Astrocyte (in vitro differentiated cells and primary cell): ENCODE measurements around the gene KCNK10. TPM values are rescaled to one million over a fixed set of nuclear protein-coding genes. Genes with fewer than 3 reads are reported as not detected.

ENCODE experiments used
- DNase-seq: peaks from one replicate; pipeline ENCODE4 v3.0.0-alpha.2; 2010; ENCODE audit warnings: low read depth
- FAIRE-seq: peaks from 2 replicates; lab custom pipeline; 2011; peaks lifted over from hg19 to GRCh38; lab: Jason Lieb, UNC
- H2AFZ ChIP-seq: 2 replicates; pipeline ENCODE4 v1.6.0; 2012; ENCODE audit warnings: low read depth, low read length, inconsistent platforms
- H3K27ac ChIP-seq: 2 replicates; pipeline ENCODE4 v1.5.1; 2011; ENCODE audit warnings: low read depth, low read length, inconsistent platforms
- H3K27me3 ChIP-seq: 2 replicates; pipeline ENCODE4 v1.6.0; 2011; ENCODE audit warnings: low read length, inconsistent platforms; ENCODE audit not compliant: insufficient read depth
- H3K36me3 ChIP-seq: 2 replicates; pipeline ENCODE4 v1.5.1; 2011; ENCODE audit warnings: low read length, inconsistent platforms; ENCODE audit not compliant: insufficient read depth
- H3K4me1 ChIP-seq: 2 replicates; pipeline ENCODE4 v1.5.1; 2011; ENCODE audit warnings: low read length, inconsistent platforms; ENCODE audit not compliant: insufficient read depth
- H3K4me2 ChIP-seq: 2 replicates; pipeline ENCODE4 v1.6.0; 2012; ENCODE audit warnings: low read length, inconsistent platforms
- H3K4me3 ChIP-seq: 2 replicates; pipeline ENCODE4 v1.5.1; 2011; ENCODE audit warnings: low read depth, mild to moderate bottlenecking, low read length, inconsistent platforms; ENCODE audit not compliant: insufficient read depth
- H3K79me2 ChIP-seq: 2 replicates; pipeline ENCODE4 v1.6.0; 2012; ENCODE audit warnings: mild to moderate bottlenecking, low read length, inconsistent platforms; ENCODE audit not compliant: insufficient read depth
- H3K9ac ChIP-seq: 2 replicates; pipeline ENCODE4 v1.6.0; 2012; ENCODE audit warnings: mild to moderate bottlenecking, low read length, inconsistent platforms
- H3K9me3 ChIP-seq: 2 replicates; pipeline ENCODE4 v1.5.1; 2012; ENCODE audit warnings: low read depth, mild to moderate bottlenecking, low read length, inconsistent platforms; ENCODE audit not compliant: insufficient read depth
- H4K20me1 ChIP-seq: 2 replicates; pipeline ENCODE4 v1.6.0; 2012; ENCODE audit warnings: low read length, inconsistent platforms; ENCODE audit not compliant: insufficient read depth
- H3K27ac Mint-ChIP-seq: one replicate; pipeline ENCODE4 v1.8.0; 2021; ENCODE audit warnings: mild to moderate bottlenecking, mixed read lengths; ENCODE audit not compliant: unreplicated experiment
- H3K27me3 Mint-ChIP-seq: one replicate; pipeline ENCODE4 v1.8.0; 2021; ENCODE audit warnings: low read depth, mixed read lengths; ENCODE audit not compliant: unreplicated experiment
- H3K36me3 Mint-ChIP-seq: one replicate; pipeline ENCODE4 v1.8.0; 2021; ENCODE audit warnings: low read depth, mixed read lengths; ENCODE audit not compliant: unreplicated experiment
- H3K4me1 Mint-ChIP-seq: one replicate; pipeline ENCODE4 v1.8.0; 2021; ENCODE audit warnings: low read depth, mixed read lengths; ENCODE audit not compliant: unreplicated experiment
- H3K4me3 Mint-ChIP-seq: one replicate; pipeline ENCODE4 v1.8.0; 2021; ENCODE audit warnings: mild to moderate bottlenecking, moderate library complexity, mixed read lengths; ENCODE audit not compliant: unreplicated experiment
- H3K9me3 Mint-ChIP-seq: one replicate; pipeline ENCODE4 v1.8.0; 2021; ENCODE audit warnings: mild to moderate bottlenecking, mixed read lengths; ENCODE audit not compliant: unreplicated experiment
- CTCF ChIP-seq: IDR thresholded peaks from 2 replicates; pipeline ENCODE4 v1.5.1; 2011; ENCODE audit warnings: low read depth, mild to moderate bottlenecking, inconsistent platforms, low read length, moderate library complexity; ENCODE audit not compliant: insufficient read depth
- EZH2 ChIP-seq: IDR thresholded peaks from 2 replicates; pipeline ENCODE4 v1.6.1; 2012; ENCODE audit warnings: mild to moderate bottlenecking, low read length, inconsistent platforms; ENCODE audit not compliant: insufficient read depth
- total RNA-seq: library from RNA; stranded (reverse); gene quantifications from 2 replicates; pipeline ENCODE4 v1.2.1, GENCODE V29; 2021

The KCNK10 gene
- total RNA-seq, 1 donor from 2014 or later = 0.14 TPM

- Mint-ChIP-seq H3K36me3 (no peaks in the 10 kb centered on the region), H3K27ac (no peak overlapping the region), H3K9me3 (no peaks in the 10 kb centered on the region), H3K4me1 (no peaks in the 10 kb centered on the region), H3K4me3 (no peak overlapping the region), H3K27me3 (peaks cover 2% of the 10 kb centered on the region)
- H4K20me1 ChIP-seq = no peaks in the 10 kb centered on the region
- no peak overlapping the region for H3K4me3 ChIP-seq
- H3K9ac ChIP-seq = no peak overlapping the region
- H3K9me3 ChIP-seq = no peaks in the 10 kb centered on the region
- FAIRE-seq (no peak), DNase-seq (no peak)
- no peak overlapping the region for H2AFZ ChIP-seq
- H3K4me1 ChIP-seq = no peaks in the 10 kb centered on the region
- no peaks in the 10 kb centered on the region for H3K36me3 ChIP-seq
- H3K27me3 ChIP-seq = no peaks in the 10 kb centered on the region
- H3K27ac ChIP-seq = no peak overlapping the region
- H3K79me2 ChIP-seq = no peaks in the 10 kb centered on the region
- TF ChIP-seq CTCF = no peak
- no peak overlapping the region for H3K4me2 ChIP-seq
Measured at GRCh38 chr14:88289234-88289633, 33.8 kb downstream of the KCNK10 start.

- Histone ChIP-seq H3K4me2 (no peak overlapping the region), H3K4me1 (no peaks in the 10 kb centered on the region), H4K20me1 (no peaks in the 10 kb centered on the region), H3K9me3 (no peaks in the 10 kb centered on the region), H3K4me3 (no peak overlapping the region), H3K9ac (no peak overlapping the region), H3K27me3 (no peaks in the 10 kb centered on the region), H2AFZ (no peak overlapping the region), H3K79me2 (no peaks in the 10 kb centered on the region), H3K36me3 (no peaks in the 10 kb centered on the region), H3K27ac (no peak overlapping the region)
- Mint-ChIP-seq H3K27ac (no peak overlapping the region), H3K27me3 (no peaks in the 10 kb centered on the region), H3K4me3 (no peak overlapping the region), H3K4me1 (no peaks in the 10 kb centered on the region), H3K36me3 (no peaks in the 10 kb centered on the region), H3K9me3 (no peaks in the 10 kb centered on the region)
- DNase-seq = no peak
- FAIRE-seq = no peak
- TF ChIP-seq CTCF (no peak), EZH2 (no peak)
Measured at GRCh38 chr14:88286309-88286708, 36.8 kb downstream of the KCNK10 start.

- no peak for FAIRE-seq
- Mint-ChIP-seq H3K4me1 (no peaks in the 10 kb centered on the region), H3K36me3 (no peaks in the 10 kb centered on the region), H3K4me3 (no peak overlapping the region), H3K9me3 (no peaks in the 10 kb centered on the region), H3K27ac (no peak overlapping the region), H3K27me3 (peaks cover 11% of the 10 kb centered on the region)
- H3K4me2 ChIP-seq = no peak overlapping the region
- H3K4me3 ChIP-seq = no peak overlapping the region
- DNase-seq = no peak
- H4K20me1 ChIP-seq = no peaks in the 10 kb centered on the region
- no peaks in the 10 kb centered on the region for H3K27me3 ChIP-seq
- no peaks in the 10 kb centered on the region for H3K4me1 ChIP-seq
- H3K9ac ChIP-seq = no peak overlapping the region
- no peak overlapping the region for H2AFZ ChIP-seq
- no peak overlapping the region for H3K27ac ChIP-seq
- H3K9me3 ChIP-seq = no peaks in the 10 kb centered on the region
- H3K79me2 ChIP-seq = no peaks in the 10 kb centered on the region
- no peaks in the 10 kb centered on the region for H3K36me3 ChIP-seq
- TF ChIP-seq EZH2 (no peak), CTCF (no peak)
Measured at GRCh38 chr14:88281447-88281846, 41.6 kb downstream of the KCNK10 start.
